H1 (cell line): ENCODE results near the gene NEU3. TPM values are rescaled to one million over a fixed set of nuclear protein-coding genes. Genes with fewer than 3 reads are reported as not detected.

Experiments
- CTCF ChIA-PET: fragments of 300-600 bp; sonication (Branson Sonifier 250); formaldehyde crosslinking; loops from one replicate; lab custom pipeline; 2021; ENCODE audit not compliant: partially characterized antibody; lab: Charles Lee
- POLR2A ChIA-PET: fragments of 300-600 bp; sonication (Branson Sonifier 250); formaldehyde crosslinking; loops from one replicate; lab custom pipeline; 2021; ENCODE audit warnings: inconsistent platforms; ENCODE audit not compliant: partially characterized antibody; lab: Charles Lee
- DNase-seq, 2 experiments: peaks; one replicate each; pipeline versions ENCODE4 v3.0.0 to v3.0.0-alpha.2; 2010 to 2022; ENCODE audit warnings: low spot score in 2 of 2, low read depth in 1 of 2, mixed read lengths in 1 of 2
- FAIRE-seq: peaks from 2 replicates; lab custom pipeline; 2011; peaks lifted over from hg19 to GRCh38; lab: Jason Lieb, UNC
- H2AFZ ChIP-seq: 2 replicates; pipeline ENCODE4 v1.8.1; 2012; ENCODE audit warnings: low read length, inconsistent platforms
- H2AK5ac ChIP-seq: 2 replicates; pipeline ENCODE4 v1.6.1; 2013; ENCODE audit warnings: low read depth, low read length
- H2BK120ac ChIP-seq: replicated peaks from 2 replicates; pipeline ENCODE3; 2013; ENCODE audit warnings: low read depth, low read length, inconsistent platforms
- H2BK12ac ChIP-seq: 2 replicates; pipeline ENCODE4 v1.6.1; 2013; ENCODE audit warnings: low read depth, low read length
- H2BK15ac ChIP-seq: 2 replicates; pipeline ENCODE4 v1.6.1; 2013; ENCODE audit warnings: low read length
- H2BK20ac ChIP-seq: 2 replicates; pipeline ENCODE4 v1.6.1; 2013; ENCODE audit warnings: low read length
- H2BK5ac ChIP-seq: 2 replicates; pipeline ENCODE4 v1.6.1; 2013; ENCODE audit warnings: low read depth, low read length
- H3K14ac ChIP-seq: 2 replicates; pipeline ENCODE4 v1.6.1; 2013; ENCODE audit warnings: inconsistent platforms; ENCODE audit not compliant: insufficient read length
- H3K18ac ChIP-seq: 2 replicates; pipeline ENCODE4 v1.6.1; 2013; ENCODE audit warnings: low read length; ENCODE audit errors: extremely low read depth
- H3K23ac ChIP-seq: 2 replicates; pipeline ENCODE4 v1.6.1; 2013; ENCODE audit warnings: inconsistent platforms; ENCODE audit not compliant: insufficient read length
- H3K23me2 ChIP-seq: 2 replicates; pipeline ENCODE4 v1.6.1; 2013; ENCODE audit warnings: low read depth, low read length
- H3K27ac ChIP-seq: 2 replicates; pipeline ENCODE4 v1.6.1; 2011; ENCODE audit warnings: low read depth, low read length, inconsistent platforms
- H3K27me3 ChIP-seq, 4 experiments: replicated peaks in 1 of 4; 1 replicate in 1 of 4; 2 replicates in 3 of 4; pipeline versions ENCODE4 v1.6.1 to v1.8.1; 2011 to 2013; ENCODE audit warnings: low read length in 3 of 4, mild to moderate bottlenecking in 3 of 4, inconsistent platforms in 2 of 4, mixed read lengths in 2 of 4, moderate library complexity in 1 of 4; ENCODE audit not compliant: control insufficient read depth in 3 of 4, insufficient read depth in 3 of 4; ENCODE audit errors: extremely low read depth in 1 of 4
- H3K36me3 ChIP-seq, 4 experiments: 2 replicates each; pipeline versions ENCODE4 v1.6.1 to v1.8.1; 2011 to 2013; ENCODE audit warnings: mild to moderate bottlenecking in 4 of 4, low read length in 3 of 4, moderate library complexity in 2 of 4, control low read depth in 1 of 4, inconsistent platforms in 1 of 4; ENCODE audit not compliant: insufficient read depth in 4 of 4, control insufficient read depth in 2 of 4
- H3K4ac ChIP-seq: replicated peaks from 2 replicates; pipeline ENCODE3; 2013; ENCODE audit warnings: low read length, low read depth, mixed read lengths, inconsistent platforms; ENCODE audit not compliant: insufficient read length
- H3K4me1 ChIP-seq, 4 experiments: replicated peaks in 1 of 4; 1 replicate in 1 of 4; 2 replicates in 3 of 4; pipeline versions ENCODE4 v1.6.1 to v1.8.1; 2011 to 2013; ENCODE audit warnings: low read length in 3 of 4, inconsistent platforms in 2 of 4, mixed read lengths in 1 of 4; ENCODE audit not compliant: insufficient read depth in 4 of 4, control insufficient read depth in 3 of 4
- H3K4me2 ChIP-seq, 2 experiments: 2 replicates each; pipeline versions ENCODE4 v1.6.1 to v1.8.1; 2011 to 2013; ENCODE audit warnings: low read depth in 2 of 2, low read length in 2 of 2, control low read depth in 1 of 2, inconsistent platforms in 1 of 2, mild to moderate bottlenecking in 1 of 2; ENCODE audit not compliant: insufficient read depth in 1 of 2
- H3K4me3 ChIP-seq, 4 experiments: fragments of 200-600, 300-600 bp in 1 of 4; sonication (generic), shearing (Covaris generic), sonication (Bioruptor Twin) in 1 of 4; 2 replicates each; pipeline versions ENCODE4 v1.5.1 to v1.8.1; 2011 to 2016; ENCODE audit warnings: low read length in 4 of 4, low read depth in 3 of 4, control low read depth in 2 of 4, inconsistent platforms in 2 of 4, mild to moderate bottlenecking in 2 of 4, mixed read lengths in 1 of 4, moderate library complexity in 1 of 4; ENCODE audit not compliant: insufficient read depth in 2 of 4; ENCODE audit errors: extremely low read depth in 1 of 4
- H3K56ac ChIP-seq: replicated peaks from 2 replicates; pipeline ENCODE3; 2013; ENCODE audit warnings: low read depth, mild to moderate bottlenecking, mixed read lengths, low read length, inconsistent platforms; ENCODE audit not compliant: insufficient read length
- H3K79me1 ChIP-seq: 2 replicates; pipeline ENCODE4 v1.6.1; 2013; ENCODE audit warnings: low read depth, low read length, control low read depth
- H3K79me2 ChIP-seq, 2 experiments: 2 replicates each; pipeline versions ENCODE4 v1.6.1 to v1.8.1; 2012 to 2013; ENCODE audit warnings: low read length in 2 of 2, mild to moderate bottlenecking in 2 of 2, inconsistent platforms in 1 of 2; ENCODE audit not compliant: insufficient read depth in 2 of 2, control insufficient read depth in 1 of 2
- H3K9ac ChIP-seq, 4 experiments: replicated peaks in 1 of 4; 1 replicate in 1 of 4; 2 replicates in 3 of 4; pipeline versions ENCODE4 v1.6.1 to v1.8.1; 2011 to 2013; ENCODE audit warnings: low read depth in 3 of 4, low read length in 3 of 4, control low read depth in 2 of 4, mild to moderate bottlenecking in 2 of 4, moderate library complexity in 2 of 4, inconsistent platforms in 1 of 4; ENCODE audit errors: extremely low read depth in 1 of 4
- H3K9me3 ChIP-seq, 2 experiments: 2 replicates each; pipeline versions ENCODE4 v1.6.1 to v1.8.1; 2012 to 2013; ENCODE audit warnings: mild to moderate bottlenecking in 2 of 2, moderate library complexity in 2 of 2, control low read depth in 1 of 2, inconsistent platforms in 1 of 2, low read depth in 1 of 2, low read length in 1 of 2, mixed read lengths in 1 of 2; ENCODE audit not compliant: insufficient read depth in 2 of 2
- H4K20me1 ChIP-seq, 2 experiments: replicated peaks in 1 of 2; 2 replicates each; pipeline versions ENCODE3 to v1.8.1; 2011 to 2013; ENCODE audit warnings: inconsistent platforms in 2 of 2, low read length in 2 of 2, mild to moderate bottlenecking in 1 of 2; ENCODE audit not compliant: insufficient read depth in 2 of 2, control insufficient read depth in 1 of 2
- H4K5ac ChIP-seq: 2 replicates; pipeline ENCODE4 v1.6.1; 2013; ENCODE audit warnings: low read length, low read depth, mixed read lengths, inconsistent platforms; ENCODE audit not compliant: insufficient read length
- H4K8ac ChIP-seq: 2 replicates; pipeline ENCODE4 v1.8.0; 2013; ENCODE audit warnings: mild to moderate bottlenecking, moderate library complexity, low read length, inconsistent platforms; ENCODE audit not compliant: insufficient read depth; ENCODE audit errors: extremely low read depth
- H4K91ac ChIP-seq: replicated peaks from 2 replicates; pipeline ENCODE3; 2013; ENCODE audit warnings: low read length, mixed read lengths, inconsistent platforms; ENCODE audit not compliant: insufficient read length
- KDM5A ChIP-seq: fragments of 200-600 bp; IDR thresholded peaks from 2 replicates; pipeline ENCODE4 v1.7.1; 2012; ENCODE audit warnings: mild to moderate bottlenecking, low read length, inconsistent platforms, mixed read lengths
- SP4 ChIP-seq: IDR thresholded peaks from 2 replicates; pipeline ENCODE4 v1.6.1; 2012; ENCODE audit warnings: low read length, inconsistent platforms
- WGBS, 2 experiments: shearing (Covaris generic) in 1 of 2; methylation state at CpG; one replicate each; pipeline versions ENCODE4 v1.1.6 to v1.1.7; 2013 to 2015; ENCODE audit warnings: low lambda C conversion rate in 2 of 2, mixed read lengths in 2 of 2, inconsistent platforms in 1 of 2, low coverage in 1 of 2, missing lambda C conversion rate in 1 of 2; ENCODE audit not compliant: insufficient replicate concordance in 2 of 2, insufficient coverage in 1 of 2, insufficient read length in 1 of 2; ENCODE audit errors: extremely low coverage in 1 of 2, missing lambda C conversion rate in 1 of 2; 5-methylcytosine and 5-hydroxymethylcytosine counted together
- polyA plus RNA-seq, 7 experiments: library from polyadenylated mRNA; depleted of rRNA in 3 of 7; stranded (reverse) in 5 of 7; unstranded in 2 of 7; fragments of >200 nt in 5 of 7; fragments of 200-250 nt in 2 of 7; gene quantifications; 1 replicate in 5 of 7; 2 replicates in 1 of 7; 4 replicates in 1 of 7; pipeline versions ENCODE4 v1.2.1 to v1.2.3, GENCODE V29; 2011 to 2013; ENCODE audit warnings: missing spikeins in 2 of 7, mixed read lengths in 2 of 7
- total RNA-seq: library from RNA; stranded (reverse); fragmentation: NEBNext Ultra II Directional; extraction: Animal tissue kit (Norgen Biotek cat#: 25700); gene quantifications from 2 replicates; pipeline ENCODE4 v1.2.1, GENCODE V29; 2021
- TF ChIP-seq, protein P1 (sequence below): IDR thresholded peaks from 2 replicates; pipeline ENCODE4 v1.6.1; 2012; ENCODE audit warnings: low read length, inconsistent platforms

The NEU3 gene
- total and polyA plus RNA-seq, 2 of the 8 experiments (the other 6 are each of a cell fraction or from before 2014, with no cell fraction given) = 8.9 to 15.6 TPM

DNA sequence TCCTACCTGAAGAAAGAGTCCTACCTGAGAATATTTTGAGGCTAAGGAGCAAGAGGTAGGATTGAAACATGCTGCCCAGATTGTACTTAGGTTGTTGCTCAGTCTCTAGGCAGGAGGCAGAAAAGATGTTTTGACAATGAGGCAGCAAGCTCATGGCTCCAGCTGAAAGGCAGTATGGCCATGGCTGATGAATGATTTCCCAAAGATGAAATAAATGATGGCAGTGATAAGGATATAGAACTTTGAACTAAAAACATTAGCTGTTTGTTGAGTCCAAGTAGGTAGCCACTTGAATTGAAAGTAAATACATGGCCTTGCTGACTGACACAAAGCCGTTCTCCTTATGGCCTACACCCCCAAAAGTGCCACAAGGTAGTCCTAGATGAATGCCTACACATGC is 6.8 kb upstream of the NEU3 start:
- no peak for TF ChIP-seq KDM5A
- no peak for TF ChIP-seq SP4
- TF ChIP-seq, protein P1, sequence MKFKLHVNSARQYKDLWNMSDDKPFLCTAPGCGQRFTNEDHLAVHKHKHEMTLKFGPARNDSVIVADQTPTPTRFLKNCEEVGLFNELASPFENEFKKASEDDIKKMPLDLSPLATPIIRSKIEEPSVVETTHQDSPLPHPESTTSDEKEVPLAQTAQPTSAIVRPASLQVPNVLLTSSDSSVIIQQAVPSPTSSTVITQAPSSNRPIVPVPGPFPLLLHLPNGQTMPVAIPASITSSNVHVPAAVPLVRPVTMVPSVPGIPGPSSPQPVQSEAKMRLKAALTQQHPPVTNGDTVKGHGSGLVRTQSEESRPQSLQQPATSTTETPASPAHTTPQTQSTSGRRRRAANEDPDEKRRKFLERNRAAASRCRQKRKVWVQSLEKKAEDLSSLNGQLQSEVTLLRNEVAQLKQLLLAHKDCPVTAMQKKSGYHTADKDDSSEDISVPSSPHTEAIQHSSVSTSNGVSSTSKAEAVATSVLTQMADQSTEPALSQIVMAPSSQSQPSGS = no peak
- POLR2A ChIA-PET = interaction anchor here (0.7 to 1.3 kb wide), 2 partner anchors 11 to 13 kb away, joined by 3 read pairs; no protein-coding TSS in a partner anchor
- 75% methylated on average over 1 of the region's 1 CpG; no CpG with 5 or more reads in 1 of the 2 experiments for WGBS, 2 experiments

More for the DNA sequence above, 6.8 kb upstream of the NEU3 start:
- DNase-seq = no peak
- Histone ChIP-seq H3K23me2 (no peaks in the 10 kb centered on the region), H2BK5ac (no peak overlapping the region), H2BK120ac (no peak overlapping the region), H3K4me2 (no peak overlapping the region), H3K9me3 (no peaks in the 10 kb centered on the region), H3K36me3 (peaks cover 4 to 13% (median 8%) of the 10 kb centered on the region in 4 experiments; a peak in 6 of 8 replicates), H4K5ac (no peak overlapping the region), H4K91ac (no peak overlapping the region), H4K8ac (no peak overlapping the region), H3K4me1 (no peaks in the 10 kb centered on the region), H3K56ac (no peak overlapping the region), H2AFZ (no peak overlapping the region), H2BK15ac (no peak overlapping the region), H4K20me1 (no peaks in the 10 kb centered on the region), H3K18ac (no peak overlapping the region), H3K27me3 (no peaks in the 10 kb centered on the region), H3K14ac (no peak overlapping the region), H3K79me1 (no peaks in the 10 kb centered on the region; the same call in 1 of the 2 replicates), H2BK20ac (no peak overlapping the region), H3K4ac (no peak overlapping the region), H3K23ac (no peak overlapping the region), H2BK12ac (no peak overlapping the region), H3K27ac (no peak overlapping the region), H3K79me2 (no peaks in the 10 kb centered on the region), H2AK5ac (no peak overlapping the region), H3K4me3 (no peak overlapping the region), H3K9ac (no peak overlapping the region)
- no peak for FAIRE-seq
- CTCF ChIA-PET = interaction anchor here (0.9 to 1.4 kb wide), 4 partner anchors 9 to 45 kb away, joined by 3 to 4 read pairs (median 4); no protein-coding TSS in a partner anchor
